ENCODE data around the gene LRFN2. TPM values are rescaled to one million over a fixed set of nuclear protein-coding genes. Genes with fewer than 3 reads are reported as not detected.

LRFN2 gene
- total RNA-seq, 2 donors from 2014 or later, result not detected

DNA sequence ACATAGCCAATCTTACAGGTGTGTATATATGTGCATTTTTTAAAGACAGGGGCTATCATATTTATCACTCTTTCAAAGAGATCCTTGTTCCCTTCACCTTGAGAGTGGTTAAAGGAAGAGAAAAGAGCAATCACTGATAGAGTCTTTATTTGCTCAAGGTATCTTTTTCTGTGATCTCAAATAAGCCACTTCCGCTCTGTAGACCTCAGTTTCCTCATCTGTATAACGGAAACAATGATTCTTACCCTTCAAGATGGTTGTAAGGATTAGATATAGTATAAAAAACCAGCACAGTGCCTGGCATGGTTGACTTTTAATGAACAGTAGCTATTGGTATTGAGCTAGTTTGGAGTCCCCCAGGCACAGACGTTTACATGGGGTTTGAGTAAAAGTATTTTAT, 10.1 kb upstream of the LRFN2 start:
- Histone ChIP-seq H3K9me3 (no peaks in the 10 kb centered on the region), H3K27me3 (replicated peaks; ENCODE audit: insufficient read depth) (no peaks in the 10 kb centered on the region), H3K4me1 (ENCODE audit: control insufficient read depth in 1 of 2, low read depth in 2 of 2) (no peaks in the 10 kb centered on the region), H3K36me3 (no peaks in the 10 kb centered on the region), H3K4me3 (no peak overlapping the region), H3K27ac (no peak overlapping the region)
- no peak for ATAC-seq (ENCODE audit: insufficient number of reproducible peaks, low FRiP score, low read depth)
- no peak for DNase-seq (ENCODE audit: low spot score)
- TF ChIP-seq, protein P1, sequence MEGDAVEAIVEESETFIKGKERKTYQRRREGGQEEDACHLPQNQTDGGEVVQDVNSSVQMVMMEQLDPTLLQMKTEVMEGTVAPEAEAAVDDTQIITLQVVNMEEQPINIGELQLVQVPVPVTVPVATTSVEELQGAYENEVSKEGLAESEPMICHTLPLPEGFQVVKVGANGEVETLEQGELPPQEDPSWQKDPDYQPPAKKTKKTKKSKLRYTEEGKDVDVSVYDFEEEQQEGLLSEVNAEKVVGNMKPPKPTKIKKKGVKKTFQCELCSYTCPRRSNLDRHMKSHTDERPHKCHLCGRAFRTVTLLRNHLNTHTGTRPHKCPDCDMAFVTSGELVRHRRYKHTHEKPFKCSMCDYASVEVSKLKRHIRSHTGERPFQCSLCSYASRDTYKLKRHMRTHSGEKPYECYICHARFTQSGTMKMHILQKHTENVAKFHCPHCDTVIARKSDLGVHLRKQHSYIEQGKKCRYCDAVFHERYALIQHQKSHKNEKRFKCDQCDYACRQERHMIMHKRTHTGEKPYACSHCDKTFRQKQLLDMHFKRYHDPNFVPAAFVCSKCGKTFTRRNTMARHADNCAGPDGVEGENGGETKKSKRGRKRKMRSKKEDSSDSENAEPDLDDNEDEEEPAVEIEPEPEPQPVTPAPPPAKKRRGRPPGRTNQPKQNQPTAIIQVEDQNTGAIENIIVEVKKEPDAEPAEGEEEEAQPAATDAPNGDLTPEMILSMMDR (IDR thresholded peaks at IDR 0.05), result no peak

DNA sequence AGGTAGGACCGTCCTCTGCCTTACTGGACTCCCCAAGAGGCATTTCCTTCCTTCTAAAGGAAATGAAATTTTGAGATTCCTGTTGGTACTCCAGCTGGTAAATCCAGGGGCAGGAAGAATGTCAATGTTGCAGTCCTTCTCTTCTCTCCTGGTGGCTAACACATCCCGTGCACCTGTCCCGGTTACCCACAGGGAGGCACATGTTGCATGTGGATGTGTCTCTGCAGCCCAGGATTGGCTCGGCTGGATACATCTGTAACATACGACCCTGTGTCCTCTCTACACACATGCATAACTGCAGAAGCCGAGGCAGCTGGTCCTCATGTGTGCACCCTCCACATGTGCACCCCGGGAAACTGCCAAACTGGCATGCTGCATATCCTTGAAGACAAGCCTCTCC, 1.3 kb upstream of the LRFN2 start:
- Histone ChIP-seq H3K27me3 (replicated peaks; ENCODE audit: insufficient read depth) (no peaks in the 10 kb centered on the region), H3K4me3 (no peak overlapping the region), H3K27ac (no peak overlapping the region), H3K36me3 (no peaks in the 10 kb centered on the region), H3K9me3 (no peaks in the 10 kb centered on the region), H3K4me1 (ENCODE audit: control insufficient read depth in 1 of 2, low read depth in 2 of 2) (peaks cover 6 to 22% of the 10 kb centered on the region in 2 donors)
- TF ChIP-seq, protein P1 (IDR thresholded peaks at IDR 0.05), result no peak
- no peak for DNase-seq (ENCODE audit: low spot score)
- ATAC-seq (ENCODE audit: insufficient number of reproducible peaks, low FRiP score, low read depth), result no peak

DNA sequence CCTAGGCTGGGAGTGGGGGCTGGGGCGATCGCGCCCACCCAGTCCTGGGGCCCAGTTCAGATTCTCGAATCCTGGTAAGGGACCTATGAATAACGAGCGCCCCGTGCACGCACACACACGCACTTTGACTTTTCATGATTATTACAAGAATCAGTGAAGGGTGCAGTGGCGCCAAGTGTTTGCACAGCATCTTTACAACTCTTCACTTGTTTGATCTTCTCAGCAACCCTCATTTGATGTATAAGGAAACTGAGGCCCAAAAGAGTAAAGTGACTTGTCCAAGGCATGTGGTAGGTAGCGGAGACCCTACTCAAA, 863 bp upstream of the LRFN2 start:
- Histone ChIP-seq H3K36me3 (no peaks in the 10 kb centered on the region), H3K9me3 (no peaks in the 10 kb centered on the region), H3K4me3 (peak overlapping the region; percentile 75), H3K4me1 (ENCODE audit: control insufficient read depth in 1 of 2, low read depth in 2 of 2) (peaks cover 6 to 22% of the 10 kb centered on the region in 2 donors), H3K27ac (no peak overlapping the region), H3K27me3 (replicated peaks; ENCODE audit: insufficient read depth) (no peaks in the 10 kb centered on the region)
- DNase-seq (ENCODE audit: low spot score) (no peak), ATAC-seq (ENCODE audit: insufficient number of reproducible peaks, low FRiP score, low read depth) (no peak)
- TF ChIP-seq, protein P1 (IDR thresholded peaks at IDR 0.05), result no peak

DNA sequence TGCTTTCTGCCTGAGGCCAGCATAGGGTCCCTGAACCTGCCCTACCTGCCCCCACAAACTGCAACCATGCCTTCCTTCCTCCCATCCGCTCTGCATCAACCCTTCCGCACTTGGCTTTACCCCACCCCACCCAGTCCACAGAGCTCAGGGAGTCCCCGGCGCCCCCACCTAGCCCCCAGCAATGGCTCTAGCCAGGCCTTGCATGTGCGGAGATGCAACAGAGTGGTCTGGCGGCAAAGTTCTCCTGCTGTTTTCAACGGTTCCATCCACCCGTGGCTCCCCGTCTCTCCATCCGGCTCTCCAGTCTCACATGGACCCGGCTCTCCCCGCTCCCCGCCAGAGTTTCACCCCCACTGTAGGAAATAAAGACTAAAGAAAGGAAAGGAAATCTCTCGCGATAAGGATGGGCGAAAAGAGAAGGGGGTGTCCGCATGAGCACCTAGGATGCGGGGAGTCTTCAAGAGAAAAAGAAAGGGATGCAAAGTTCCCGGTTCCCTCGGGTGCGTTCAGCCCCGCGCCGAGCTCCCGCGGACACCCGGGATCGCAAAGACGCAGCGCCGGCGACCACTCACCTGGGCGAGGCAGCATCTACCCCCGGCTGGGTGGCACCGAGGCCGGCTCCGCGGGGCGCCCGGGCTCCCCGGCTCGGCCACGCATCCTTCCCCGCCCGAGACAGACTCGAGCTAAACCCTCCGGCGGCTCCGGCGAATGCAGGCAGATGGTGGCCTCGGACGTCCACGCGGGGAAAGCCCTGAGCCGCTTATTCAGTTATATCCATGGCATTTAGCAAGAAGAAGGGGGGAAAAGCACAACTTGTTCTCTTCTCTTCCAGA, 579 bp downstream of the LRFN2 start:
- TF ChIP-seq, protein P1 (IDR thresholded peaks at IDR 0.05), result no peak
- H3K27me3 ChIP-seq (replicated peaks; ENCODE audit: insufficient read depth), result no peaks in the 10 kb centered on the region
- ATAC-seq (ENCODE audit: insufficient number of reproducible peaks, low FRiP score, low read depth), result no peak

DNA sequence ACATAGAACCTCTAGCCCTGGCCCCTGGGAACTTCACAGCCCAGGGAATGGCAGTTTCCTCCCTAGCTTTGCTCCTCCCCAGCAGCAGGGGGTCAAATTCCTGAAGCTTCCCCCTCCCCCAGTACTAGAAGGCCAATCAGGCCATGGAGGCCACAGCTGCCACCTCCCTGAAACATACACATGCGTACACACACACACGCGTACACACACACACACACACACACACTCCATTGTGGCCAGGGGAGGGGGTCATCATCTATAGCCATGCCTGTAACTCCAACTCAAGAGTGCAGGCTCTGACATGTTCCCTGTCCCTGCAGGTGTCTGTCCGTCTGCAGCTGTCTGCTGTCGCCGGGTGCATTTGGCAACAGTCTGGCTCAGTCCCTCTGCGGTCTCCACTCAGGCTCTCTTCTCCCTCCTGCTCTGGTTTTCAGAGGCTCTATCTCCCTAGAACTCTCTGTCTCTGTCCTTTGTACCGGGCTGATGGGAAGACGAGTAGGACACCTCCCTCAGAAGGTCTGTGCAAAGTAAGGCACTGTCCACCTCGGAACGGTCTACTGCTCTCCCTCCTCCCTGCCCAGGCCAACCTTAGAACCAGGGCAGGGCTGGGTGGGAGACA, 1.4 kb downstream of the LRFN2 start:
- no peaks in the 10 kb centered on the region for H3K27me3 ChIP-seq (replicated peaks; ENCODE audit: insufficient read depth)

More for the DNA sequence above, 579 bp downstream of the LRFN2 start:
- Histone ChIP-seq H3K4me3 (peak overlapping the region; percentile 75), H3K4me1 (ENCODE audit: control insufficient read depth in 1 of 2, low read depth in 2 of 2) (peaks cover 6 to 22% of the 10 kb centered on the region in 2 donors), H3K9me3 (no peaks in the 10 kb centered on the region), H3K27ac (no peak overlapping the region), H3K36me3 (no peaks in the 10 kb centered on the region)
- no peak for DNase-seq (ENCODE audit: low spot score)

More for the DNA sequence above, 1.4 kb downstream of the LRFN2 start:
- Histone ChIP-seq H3K9me3 (no peaks in the 10 kb centered on the region), H3K27ac (no peak overlapping the region), H3K4me3 (no peak overlapping the region), H3K36me3 (no peaks in the 10 kb centered on the region), H3K4me1 (ENCODE audit: control insufficient read depth in 1 of 2, low read depth in 2 of 2) (peaks cover 6 to 22% of the 10 kb centered on the region in 2 donors)
- TF ChIP-seq, protein P1 (IDR thresholded peaks at IDR 0.05), result no peak
- DNase-seq (ENCODE audit: low spot score), result no peak
- no peak for ATAC-seq (ENCODE audit: insufficient number of reproducible peaks, low FRiP score, low read depth)

All from thoracic aorta (tissue), 2 donors.